ENCODE results near the gene PLAAT4.
A peak's percentile ranks its signal among the peaks of the same experiment; 100 is the strongest.

The PLAAT4 gene

GRCh38 chr11:63536669-63537292, at the start of gene PLAAT4:
TSS of gene PLAAT4 (plus strand) at chr11:63536808. CDS start at chr11:63536869, 61 bp downstream.
- DNase-seq (ENCODE audit: low spot score) = peak; percentile 70

- DNase-seq (ENCODE audit: low spot score) = no peak
Observed at GRCh38 chr11:63488789-63489188, 47.8 kb upstream of the PLAAT4 start.

DNA sequence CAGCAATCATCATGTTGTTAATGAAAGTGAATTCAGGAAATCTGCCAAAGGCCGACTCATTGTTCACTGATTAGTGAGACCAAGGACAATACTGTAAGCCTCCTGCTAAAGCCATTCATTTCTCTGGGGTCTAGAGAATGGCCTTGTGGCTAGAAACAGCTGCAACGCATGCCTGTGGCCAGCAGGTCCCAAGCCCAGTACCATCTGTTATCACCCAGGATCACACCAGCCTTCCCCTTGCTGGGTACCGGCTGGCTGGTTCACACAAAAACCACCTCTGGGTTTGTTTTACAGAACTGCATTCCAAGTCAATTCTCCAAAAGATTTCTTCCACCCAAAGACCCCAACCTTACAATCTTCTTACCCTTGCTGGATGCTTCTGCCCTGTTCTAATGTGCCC, 46.7 kb upstream of the PLAAT4 start:
- DNase-seq (ENCODE audit: low spot score) = no peak

- no peak for DNase-seq (ENCODE audit: low spot score)
Observed at GRCh38 chr11:63490551-63491239, 45.9 kb upstream of the PLAAT4 start, which contains the start of gene PLAAT5. TSS of gene PLAAT5 (minus strand) at chr11:63491167. CDS start at chr11:63491034, 133 bp downstream.

- DNase-seq (ENCODE audit: low spot score) = no peak
Observed at GRCh38 chr11:63491240-63491587, 45.4 kb upstream of the PLAAT4 start.

DNA sequence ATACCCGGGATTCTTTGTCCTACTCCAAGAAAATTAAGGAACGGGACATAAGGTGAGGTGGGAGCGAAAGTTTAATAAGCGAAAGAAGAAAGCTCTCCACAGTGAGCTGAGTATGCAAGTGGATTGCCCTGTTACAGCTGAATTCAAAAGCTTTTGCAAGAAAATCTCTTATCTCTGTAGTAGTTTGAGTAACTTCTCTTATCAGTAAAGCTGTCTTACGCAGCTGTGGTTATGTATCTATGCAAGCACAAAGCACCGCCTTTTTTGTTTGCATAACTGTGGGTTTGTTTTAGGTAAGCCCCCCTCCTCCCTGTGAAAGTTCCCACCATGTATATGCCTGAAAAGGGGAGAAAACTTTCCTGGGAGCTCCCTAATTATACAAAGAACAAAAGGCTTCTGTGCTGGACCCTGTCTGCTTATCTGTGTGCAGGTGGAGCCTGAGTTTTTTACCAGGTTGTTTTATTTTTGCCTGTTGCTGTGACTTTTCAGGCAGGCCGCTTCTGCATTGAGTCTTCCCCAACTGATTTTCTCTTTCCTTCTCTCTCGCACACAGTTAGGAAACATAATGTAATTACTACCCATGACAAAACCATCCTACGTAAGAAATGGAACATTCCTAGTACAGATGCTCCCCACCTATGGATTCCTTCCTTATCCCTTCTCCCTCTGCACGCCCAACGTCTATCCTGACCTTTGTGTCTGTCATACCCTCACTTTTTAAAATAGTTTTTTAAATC, 44.8 kb upstream of the PLAAT4 start:
- DNase-seq (ENCODE audit: low spot score) = no peak

- no peak for DNase-seq (ENCODE audit: low spot score)
Observed at GRCh38 chr11:63492441-63492840, 44.2 kb upstream of the PLAAT4 start.

DNA sequence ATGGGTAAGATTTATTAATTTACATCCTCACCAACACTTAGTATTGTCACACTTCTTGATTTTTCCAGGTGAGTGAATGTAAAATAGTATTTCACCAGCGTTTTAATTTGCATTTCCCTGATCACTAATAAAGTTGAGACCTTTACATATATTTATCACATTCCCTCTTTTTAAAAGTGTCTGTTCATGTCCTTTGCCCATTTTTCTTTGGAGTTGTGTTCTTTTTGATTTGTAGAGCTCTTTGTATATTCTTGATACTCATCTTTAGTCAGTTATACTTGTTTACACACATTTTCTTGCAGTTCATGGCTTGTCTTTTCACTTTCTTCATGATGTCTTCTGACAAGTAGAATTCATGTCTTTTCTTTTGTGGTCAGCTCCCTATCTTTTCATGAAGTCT, 43.5 kb upstream of the PLAAT4 start:
- no peak for DNase-seq (ENCODE audit: low spot score)

DNA sequence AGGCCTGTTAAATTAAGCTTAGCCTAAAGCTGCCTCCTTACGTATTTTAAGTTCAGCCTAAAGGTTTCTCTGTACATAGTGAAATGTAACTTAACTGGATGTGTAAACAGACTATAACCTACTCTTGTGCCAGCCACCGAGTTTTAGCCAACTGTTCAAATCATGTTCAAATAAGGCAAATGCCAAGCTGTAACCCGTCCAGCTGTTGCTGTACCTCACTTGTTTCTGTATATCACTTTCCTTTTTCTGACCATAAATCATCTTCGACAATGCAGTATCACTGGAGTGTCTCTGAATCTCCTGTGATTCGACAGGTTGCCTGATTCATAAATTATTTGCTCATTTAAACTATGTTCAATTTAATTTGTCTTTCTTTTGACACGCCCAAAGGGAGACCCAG, 41.6 kb upstream of the PLAAT4 start:
- DNase-seq (ENCODE audit: low spot score) = no peak

GRCh38 chr11:63499874-63500273, 36.7 kb upstream of the PLAAT4 start:
- DNase-seq (ENCODE audit: low spot score) = no peak

DNA sequence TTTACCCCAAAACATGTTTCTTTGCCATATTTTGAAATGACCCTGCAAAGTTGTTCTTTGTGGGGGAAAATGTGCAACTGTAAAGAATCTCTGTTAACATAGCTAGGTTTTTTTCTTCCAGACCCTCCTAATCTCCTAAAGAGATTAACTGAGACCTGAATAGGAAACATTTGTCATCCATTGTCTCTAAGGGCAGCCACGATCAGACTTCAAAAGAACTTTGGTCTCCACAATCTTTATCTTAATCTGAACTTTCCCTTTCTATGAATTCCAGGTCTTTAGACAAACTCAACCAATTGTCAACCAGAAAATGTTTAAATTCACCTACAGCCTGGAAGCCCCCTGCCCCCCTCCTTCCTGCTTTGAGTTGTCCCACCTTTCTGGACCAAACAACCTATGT, 35.4 kb upstream of the PLAAT4 start:
- DNase-seq (ENCODE audit: low spot score) = no peak

GRCh38 chr11:63502252-63502820, 34.3 kb upstream of the PLAAT4 start:
- DNase-seq (ENCODE audit: low spot score) = no peak

GRCh38 chr11:63503492-63503891, 33.1 kb upstream of the PLAAT4 start:
- DNase-seq (ENCODE audit: low spot score) = no peak

DNA sequence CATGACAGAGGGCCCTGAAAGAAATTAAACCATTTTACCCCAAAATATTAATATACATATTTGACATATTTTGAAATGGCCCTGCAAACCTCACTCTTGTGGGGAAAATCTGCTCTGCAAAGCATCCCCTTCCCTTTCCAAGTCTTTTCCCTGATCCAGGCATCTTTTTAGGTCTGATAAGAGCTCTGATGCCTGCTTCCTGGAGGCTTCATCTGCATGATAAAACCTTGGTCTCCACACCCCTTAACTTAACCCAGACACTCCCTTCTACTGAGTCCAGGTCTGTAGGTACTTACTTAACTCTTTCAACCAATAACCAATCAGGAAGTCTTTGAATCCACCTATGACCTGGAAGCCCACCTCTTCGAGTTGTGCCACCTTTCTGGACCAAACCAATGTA, 32.6 kb upstream of the PLAAT4 start:
- DNase-seq (ENCODE audit: low spot score) = no peak

DNA sequence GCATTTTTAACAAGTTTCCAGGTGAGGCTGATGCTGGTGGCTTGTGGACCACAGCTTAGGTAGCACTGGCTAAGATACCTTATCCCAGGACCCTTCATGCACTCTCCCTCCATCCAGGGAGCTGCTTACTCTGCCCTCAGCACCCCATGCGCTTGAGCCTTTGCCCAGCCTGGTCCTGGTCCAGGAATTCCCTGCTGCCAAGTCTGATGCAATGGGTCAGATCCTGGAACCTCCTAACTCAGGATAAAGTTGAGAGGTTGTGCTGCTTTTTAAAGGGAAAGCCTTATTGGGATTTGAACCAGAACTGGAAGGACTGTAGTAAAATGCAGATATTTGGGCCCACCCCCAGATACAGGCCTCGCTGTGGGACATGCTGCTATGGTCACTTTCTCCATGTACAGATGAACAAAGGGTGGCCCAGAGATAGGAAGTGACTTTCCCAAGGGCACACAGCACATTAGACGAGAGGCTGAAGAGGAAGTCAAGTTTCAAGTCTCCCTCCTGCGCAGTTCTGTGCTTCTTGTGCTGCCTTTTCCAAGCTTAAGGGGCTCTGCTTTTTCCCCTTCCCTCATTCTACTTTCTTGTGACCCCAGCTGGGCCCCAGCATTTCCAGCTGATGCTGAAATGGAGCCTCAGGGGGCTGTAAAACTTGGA, 31.5 kb upstream of the PLAAT4 start:
- DNase-seq (ENCODE audit: low spot score) = no peak

DNA sequence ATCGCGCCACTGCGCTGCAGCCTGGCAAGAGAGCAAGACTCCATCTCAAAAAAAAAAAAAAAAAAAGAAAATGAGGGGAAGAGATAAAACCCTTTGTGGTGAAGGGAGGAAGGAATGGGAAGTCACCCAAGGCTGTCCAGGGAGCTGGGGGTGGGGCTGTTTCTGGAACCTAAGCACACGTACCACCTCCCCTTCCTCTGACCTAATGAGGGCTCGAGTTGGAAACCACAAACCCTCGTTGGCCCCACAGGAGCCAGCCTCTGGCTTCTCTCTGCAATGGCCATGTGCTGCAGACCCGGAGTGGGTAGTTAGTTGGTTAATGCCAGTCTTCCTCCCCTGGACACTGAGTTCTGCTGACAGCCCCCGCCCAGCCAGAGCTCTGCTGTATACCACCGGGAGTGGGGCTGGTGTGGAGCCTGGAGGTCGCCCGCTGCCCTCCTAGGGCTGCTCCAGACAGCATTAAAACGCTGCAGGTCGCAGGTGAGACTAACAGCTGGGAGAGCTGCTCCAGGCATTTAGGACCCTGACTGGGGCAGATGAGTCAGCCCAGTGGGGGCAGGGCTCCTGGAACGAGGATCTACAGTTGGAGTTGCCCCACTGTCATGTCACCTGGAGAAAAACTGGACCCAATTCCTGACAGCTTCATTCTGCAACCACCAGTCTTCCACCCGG, 30.6 kb upstream of the PLAAT4 start, which contains the start of gene LGALS12:
TSS of gene LGALS12 (plus strand) at position 228 of the 672 bp plus-strand sequence. CDS start at position 603, 375 bp downstream.
- DNase-seq (ENCODE audit: low spot score) = no peak

DNA sequence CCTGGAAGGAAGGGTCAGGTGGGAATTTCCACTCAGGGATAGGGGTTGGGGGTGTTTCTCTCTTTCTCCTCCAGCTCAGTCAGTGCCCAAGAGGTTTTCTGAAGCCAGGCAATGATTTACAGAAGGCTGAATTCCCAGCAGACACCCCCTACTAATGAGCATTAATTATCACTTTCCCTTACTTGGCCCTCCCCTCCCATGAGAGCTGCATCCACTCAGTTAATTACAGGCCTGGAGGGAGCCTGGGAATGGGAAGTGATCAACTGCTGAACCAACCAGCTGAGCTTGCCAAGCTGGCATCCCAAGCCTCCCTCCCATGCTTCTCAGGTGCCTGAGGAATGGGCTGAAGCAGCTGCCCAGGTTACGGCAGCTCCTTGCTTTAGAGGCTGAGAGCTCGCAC, 29.7 kb upstream of the PLAAT4 start:
- no peak for DNase-seq (ENCODE audit: low spot score)

DNA sequence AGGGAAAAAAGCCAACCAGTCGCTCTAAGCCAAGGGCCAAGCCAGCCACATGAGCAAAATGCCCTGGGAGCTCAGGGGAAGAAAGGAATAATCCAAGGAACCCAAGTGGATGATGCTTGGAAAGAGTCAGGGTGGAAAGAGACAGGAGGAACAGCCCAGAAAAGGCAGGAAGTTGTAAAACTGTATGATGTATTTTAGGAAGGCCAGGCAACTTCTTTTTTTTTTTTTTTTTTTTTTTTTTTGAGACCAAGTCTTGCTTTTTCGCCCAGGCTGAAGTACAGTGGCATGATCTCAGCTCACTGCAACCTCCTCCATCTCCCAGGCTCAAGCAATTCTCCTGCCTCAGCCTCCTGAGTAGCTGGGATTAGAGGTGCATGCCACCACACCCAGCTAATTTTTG, 29.1 kb upstream of the PLAAT4 start:
- DNase-seq (ENCODE audit: low spot score) = no peak

- peak; percentile 30 for DNase-seq (ENCODE audit: low spot score)
Observed at GRCh38 chr11:63508009-63508408, 28.6 kb upstream of the PLAAT4 start.

GRCh38 chr11:63508745-63509144, 27.9 kb upstream of the PLAAT4 start:
- DNase-seq (ENCODE audit: low spot score) = no peak

GRCh38 chr11:63510360-63511047, 26.1 kb upstream of the PLAAT4 start:
- DNase-seq (ENCODE audit: low spot score) = peak; percentile 53
